ENCODE data around the gene HNRNPK.
"Not testable (repeated sequence)": the region's sequence is repeated elsewhere in the genome, so short reads cannot be mapped to it uniquely, and the experiment has no call there.

HNRNPK gene

DNA sequence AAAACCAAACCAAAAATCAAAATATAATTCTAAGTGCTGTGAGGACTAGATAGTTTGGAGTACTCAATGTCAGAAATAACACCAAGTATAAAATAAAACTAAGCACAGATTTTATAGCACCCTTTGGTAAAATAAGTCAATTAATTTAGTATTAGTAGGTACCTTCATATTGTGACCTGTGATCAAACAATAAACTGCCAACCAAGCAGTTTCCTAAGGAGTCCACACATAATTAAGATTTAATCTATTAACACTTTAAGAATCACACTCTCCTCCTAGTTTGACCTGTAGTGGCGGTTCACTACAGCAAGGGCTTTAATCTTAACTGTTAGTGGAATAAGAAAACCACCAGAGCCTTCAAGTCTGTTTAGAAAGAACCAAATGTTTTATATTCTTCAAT, 2.8 kb downstream of the HNRNPK start:
- DNase-seq (ENCODE audit: low read depth, low spot score) = no peak

DNA sequence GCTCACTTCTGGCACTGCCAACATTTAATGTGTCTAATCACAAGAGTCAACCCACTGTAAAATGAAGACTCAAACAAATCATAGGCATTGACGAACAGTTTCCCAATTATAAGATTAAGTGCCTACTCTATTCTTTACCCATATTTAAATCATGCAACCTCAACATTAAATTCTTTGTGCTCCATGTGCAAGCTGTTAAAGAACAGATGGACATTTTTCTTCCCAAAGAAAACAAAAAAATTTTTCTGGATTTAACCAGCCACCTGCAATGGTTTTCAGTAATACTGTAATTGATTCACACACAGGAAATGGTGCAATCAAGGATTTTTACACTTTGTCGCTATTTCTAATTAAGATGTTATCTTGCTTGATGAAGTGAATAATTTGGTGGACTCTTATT, 3.6 kb downstream of the HNRNPK start:
- no peak for DNase-seq (ENCODE audit: low read depth, low spot score)

DNA sequence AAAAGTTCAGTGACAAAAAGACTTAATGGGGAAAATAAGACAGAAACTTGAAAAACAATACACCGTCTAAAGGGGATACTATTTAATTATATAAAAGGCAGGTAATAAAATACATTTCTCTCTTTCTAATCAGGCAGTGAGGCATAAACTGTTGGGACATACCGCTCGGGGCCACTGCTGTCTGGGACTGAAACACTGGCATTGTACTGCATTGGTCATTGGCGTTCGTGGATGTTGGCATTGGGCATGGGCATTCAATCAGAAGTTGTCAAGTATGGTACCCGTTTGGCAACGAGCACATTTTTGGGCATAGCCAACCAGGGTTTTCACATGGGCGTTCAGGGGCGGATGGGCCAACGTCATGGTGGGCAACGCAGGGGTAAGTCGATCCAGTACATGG, 4.7 kb downstream of the HNRNPK start:
- DNase-seq (ENCODE audit: low read depth, low spot score) = no peak

- DNase-seq (ENCODE audit: low read depth, low spot score) = no peak
Measured at GRCh38 chr9:83972286-83972685, 7.7 kb downstream of the HNRNPK start.

DNA sequence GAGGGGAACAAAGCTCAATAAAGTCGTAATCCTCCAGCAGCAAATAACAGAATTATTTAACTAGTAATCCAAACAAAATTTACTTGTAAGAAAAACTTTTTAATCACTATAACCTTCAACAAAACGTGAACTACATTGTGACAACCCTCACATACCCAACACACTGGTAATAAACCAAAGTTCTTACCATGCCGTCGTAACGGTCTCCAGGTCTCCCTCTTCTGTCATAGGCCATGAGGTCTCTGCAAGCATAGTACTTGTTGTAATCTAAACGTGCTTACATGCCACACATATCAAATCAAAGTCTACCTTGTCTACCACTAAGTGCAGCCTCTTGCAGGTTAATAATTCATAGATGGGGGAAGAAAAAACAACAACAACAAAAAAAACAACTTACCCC, 8.5 kb downstream of the HNRNPK start:
- no peak for DNase-seq (ENCODE audit: low read depth, low spot score)

GRCh38 chr9:83969602-83970001, 10.4 kb downstream of the HNRNPK start:
- DNase-seq (ENCODE audit: low read depth, low spot score) = no peak

- DNase-seq (ENCODE audit: low read depth, low spot score) = no peak
Measured at GRCh38 chr9:83967073-83967472, 12.9 kb downstream of the HNRNPK start.

DNA sequence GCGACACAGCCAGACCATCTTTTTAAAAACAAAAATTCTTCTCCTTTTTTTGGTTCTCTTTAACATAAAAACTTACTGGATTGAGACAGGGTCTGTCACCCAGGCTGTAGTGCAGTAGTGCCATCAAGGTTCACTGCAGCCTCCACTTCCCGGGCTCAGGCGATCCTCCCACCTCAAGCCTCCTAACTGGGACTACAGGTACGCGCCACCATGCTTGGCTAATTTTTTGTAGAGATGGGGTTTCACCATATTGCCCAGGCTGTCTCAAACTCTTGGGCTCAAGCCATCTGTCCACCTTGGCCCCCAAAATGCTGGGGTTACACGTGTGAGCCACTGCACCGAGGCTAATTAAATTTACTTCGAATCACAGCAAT, 13.8 kb downstream of the HNRNPK start:
- DNase-seq (ENCODE audit: low read depth, low spot score) = no peak

GRCh38 chr9:83965350-83966208, 14.4 kb downstream of the HNRNPK start:
- DNase-seq (ENCODE audit: low read depth, low spot score) = no peak

DNA sequence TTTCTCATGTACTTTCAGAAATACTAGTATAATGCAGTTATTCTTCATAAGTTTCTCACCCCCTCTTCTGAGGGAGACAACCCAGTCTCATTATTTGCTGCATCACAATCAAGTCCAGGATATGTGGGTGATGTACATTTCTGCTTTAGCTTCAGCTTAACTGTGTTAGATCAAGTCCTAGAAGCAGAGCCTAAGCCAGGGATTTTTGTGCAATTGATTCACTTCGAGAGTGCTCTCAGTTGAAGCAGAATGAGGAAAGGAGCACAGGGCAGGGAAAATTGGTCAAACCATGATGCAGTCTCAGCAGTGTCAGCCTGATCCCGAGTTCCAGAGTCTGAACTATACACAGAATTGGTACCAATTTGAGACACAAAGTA, 15.1 kb downstream of the HNRNPK start:
- no peak for DNase-seq (ENCODE audit: low read depth, low spot score)

- no peak for DNase-seq (ENCODE audit: low read depth, low spot score)
Measured at GRCh38 chr9:83962165-83962564, 17.9 kb downstream of the HNRNPK start.

DNA sequence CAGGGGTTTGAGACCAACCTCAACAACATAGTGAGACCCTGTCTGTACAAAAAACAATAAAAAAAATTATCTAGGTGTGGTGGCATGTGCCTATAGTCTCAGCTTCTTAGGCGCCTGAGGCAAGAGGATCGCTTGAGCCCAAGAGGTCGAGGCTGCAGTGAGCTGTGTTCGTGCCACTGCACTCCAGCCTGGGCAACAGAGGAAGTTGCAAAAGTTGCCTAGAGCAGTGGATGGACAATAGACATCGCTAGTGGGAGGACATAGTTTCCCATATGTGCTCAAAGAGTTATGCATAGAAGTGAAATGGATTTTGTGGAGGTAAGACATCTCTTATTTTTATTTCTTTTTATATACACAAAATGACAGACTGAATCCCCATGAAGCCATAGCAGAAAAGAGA, 19.0 kb downstream of the HNRNPK start:
- no peak for DNase-seq (ENCODE audit: low read depth, low spot score)

- DNase-seq (ENCODE audit: low read depth, low spot score) = no peak
Measured at GRCh38 chr9:83959061-83959460, 21.0 kb downstream of the HNRNPK start.

DNA sequence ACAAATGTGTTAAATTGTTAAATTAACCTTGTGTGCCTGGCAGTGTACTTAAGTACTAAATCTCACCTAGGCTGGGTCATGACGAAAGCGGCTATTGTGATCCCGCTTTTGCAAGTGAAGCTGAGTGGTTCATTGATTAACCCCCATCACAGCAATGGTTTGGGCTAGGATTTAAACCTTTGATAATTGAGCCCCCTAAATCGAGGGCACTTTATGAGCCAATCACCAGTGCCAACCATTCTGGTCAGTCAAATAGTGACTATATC, 22.8 kb downstream of the HNRNPK start:
- DNase-seq (ENCODE audit: low read depth, low spot score) = no peak

DNA sequence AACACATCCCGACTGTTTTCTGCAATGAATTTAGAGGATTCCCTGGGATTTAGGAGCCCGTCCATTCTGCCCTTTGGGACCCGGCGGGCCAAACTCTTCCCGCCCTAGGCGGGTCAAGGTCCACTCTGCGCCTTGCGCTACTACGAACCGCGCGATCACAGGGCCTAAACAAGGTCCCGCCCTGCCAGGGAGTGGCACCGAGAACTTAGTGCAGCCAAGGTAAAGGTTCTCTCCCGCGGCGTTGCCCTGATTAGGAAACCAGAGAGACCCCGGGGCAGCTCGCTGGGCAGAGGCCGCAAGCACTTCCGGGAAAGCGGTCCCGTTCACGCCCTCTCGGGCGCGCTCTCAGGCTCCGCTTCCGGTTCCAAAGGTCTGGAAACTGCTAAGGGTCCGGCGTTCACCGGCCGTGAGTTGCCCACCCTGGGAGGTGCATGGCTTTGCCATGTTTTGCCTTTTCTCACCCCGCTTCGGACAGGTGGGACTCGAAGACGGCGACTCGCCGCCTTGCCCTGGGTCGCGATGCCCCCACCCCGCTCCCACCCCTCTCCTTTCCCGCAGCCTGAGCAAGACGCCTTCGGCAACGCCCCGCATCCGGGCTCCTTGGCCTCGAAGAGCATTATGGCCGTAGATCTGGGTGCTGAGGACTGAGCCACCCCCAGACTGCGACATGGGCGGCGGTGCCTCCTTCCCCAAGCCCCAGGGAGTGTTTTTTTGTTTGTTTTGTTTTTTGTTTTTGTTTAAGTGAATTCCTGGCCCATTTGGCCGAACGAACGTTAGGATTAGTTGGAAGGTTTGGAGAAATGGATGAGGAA, 23.4 kb downstream of the HNRNPK start:
- no peak for DNase-seq (ENCODE audit: low read depth, low spot score)

DNA sequence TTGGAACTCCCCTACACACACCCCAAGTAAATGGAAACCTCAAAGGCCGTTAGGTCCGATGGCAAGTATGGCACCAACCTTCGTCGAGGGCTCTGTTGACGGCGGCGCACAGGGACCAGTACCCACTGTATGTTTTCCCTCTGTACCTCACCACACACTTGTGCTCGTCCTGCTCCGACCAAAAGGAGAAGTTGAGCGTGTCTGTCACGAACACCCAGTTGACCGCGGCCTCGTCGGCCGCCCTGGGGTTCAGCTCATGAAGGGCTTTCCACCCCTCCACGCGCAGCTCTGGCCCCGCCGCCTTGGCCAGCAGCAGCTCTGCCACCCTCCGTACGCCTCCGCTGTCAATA, 24.0 kb downstream of the HNRNPK start:
- DNase-seq (ENCODE audit: low read depth, low spot score) = no peak

- DNase-seq (ENCODE audit: low read depth, low spot score) = not testable (repeated sequence)
Measured at GRCh38 chr9:83948096-83948495, 31.9 kb downstream of the HNRNPK start.

- DNase-seq (ENCODE audit: low read depth, low spot score) = no peak
Measured at GRCh38 chr9:83940590-83941303, 39.3 kb downstream of the HNRNPK start.

- DNase-seq (ENCODE audit: low read depth, low spot score) = peak; percentile 59
Measured at GRCh38 chr9:83937861-83938455, 42.1 kb downstream of the HNRNPK start.

- DNase-seq (ENCODE audit: low read depth, low spot score) = no peak
Measured at GRCh38 chr9:83936523-83936922, 43.5 kb downstream of the HNRNPK start.

GRCh38 chr9:83935276-83935935, 44.6 kb downstream of the HNRNPK start:
- DNase-seq (ENCODE audit: low read depth, low spot score) = no peak

Measured in iPS DF 19.7 (cell line).